SU-DHL-6 (cell line): Measurements from ENCODE around the gene NKAIN1.

Source experiments
- H2AFZ ChIP-seq: fragments of 200-600 bp; sonication (generic); 2 replicates; pipeline ENCODE4 v1.6.1; 2014; ENCODE audit warnings: low read depth, mild to moderate bottlenecking, moderate library complexity, mixed read lengths, antibody characterized with exemption, low read length; ENCODE audit not compliant: severe bottlenecking
- H3F3A ChIP-seq: fragments of 200-600 bp; shearing (Covaris generic); 2 replicates; pipeline ENCODE4 v1.6.0; 2016; ENCODE audit warnings: antibody characterized with exemption, mild to moderate bottlenecking; ENCODE audit not compliant: insufficient read depth
- H3K27ac ChIP-seq: fragments of 200-600 bp; sonication (generic); 2 replicates; pipeline ENCODE4 v1.5.1; 2016; ENCODE audit warnings: low read depth, mild to moderate bottlenecking, low read length, moderate library complexity, mixed read lengths
- H3K27me3 ChIP-seq: fragments of 200-600 bp; sonication (generic), shearing (Covaris generic); 2 replicates; pipeline ENCODE4 v1.6.0; 2014; ENCODE audit warnings: mild to moderate bottlenecking, low read length
- H3K36me3 ChIP-seq: fragments of 200-600 bp; sonication (generic); 2 replicates; pipeline ENCODE4 v1.6.1; 2014; ENCODE audit warnings: mild to moderate bottlenecking, low read length, mixed read lengths
- H3K4me2 ChIP-seq: fragments of 300-600, 200-600 bp; shearing (Covaris generic), sonication (generic); 2 replicates; pipeline ENCODE4 v1.6.0; 2014; ENCODE audit warnings: low read length, low read depth, mild to moderate bottlenecking; ENCODE audit not compliant: poor library complexity, severe bottlenecking
- H3K4me3 ChIP-seq: fragments of 200-600 bp; sonication (generic); 2 replicates; pipeline ENCODE4 v1.5.1; 2014; ENCODE audit warnings: antibody characterized with exemption, low read length, mild to moderate bottlenecking, mixed read lengths; ENCODE audit not compliant: insufficient read depth, poor library complexity, severe bottlenecking
- H3K79me2 ChIP-seq: fragments of 200-600 bp; sonication (generic); 2 replicates; pipeline ENCODE4 v1.6.1; 2014; ENCODE audit warnings: mild to moderate bottlenecking, low read length, moderate library complexity; ENCODE audit not compliant: insufficient read depth
- H3K9ac ChIP-seq: fragments of 200-600 bp; sonication (generic); 2 replicates; pipeline ENCODE4 v1.7.0; 2014; ENCODE audit warnings: mild to moderate bottlenecking, low read length
- H3K9me2 ChIP-seq: fragments of 200-600 bp; sonication (generic); replicated peaks from 2 replicates; pipeline ENCODE4 v1.6.1; 2014; ENCODE audit warnings: low read length; ENCODE audit not compliant: insufficient read depth
- H3K9me3 ChIP-seq: fragments of 200-600 bp; sonication (generic); 2 replicates; pipeline ENCODE4 v1.6.1; 2014; ENCODE audit warnings: low read length, mixed read lengths; ENCODE audit not compliant: insufficient read depth
- H4K20me1 ChIP-seq: fragments of 200-600 bp; sonication (generic); 2 replicates; pipeline ENCODE4 v1.6.1; 2014; ENCODE audit warnings: low read depth, mild to moderate bottlenecking, antibody characterized with exemption, low read length, moderate library complexity, mixed read lengths
- EZH2phosphoT487 ChIP-seq: fragments of 200-600 bp; sonication (generic), shearing (Covaris generic); conservative IDR thresholded peaks from 2 replicates; pipeline ENCODE4 v1.6.1; 2018; ENCODE audit warnings: mild to moderate bottlenecking, antibody characterized with exemption, low read length, moderate library complexity, mixed read lengths
- TF ChIP-seq, protein P1 (sequence below): fragments of 200-600 bp; sonication (generic); IDR thresholded peaks from one replicate; pipeline ENCODE4 v1.5.1; 2017; ENCODE audit warnings: antibody characterized with exemption, mild to moderate bottlenecking, low read length, moderate library complexity; ENCODE audit not compliant: insufficient read depth, poor library complexity, severe bottlenecking

The NKAIN1 gene

DNA sequence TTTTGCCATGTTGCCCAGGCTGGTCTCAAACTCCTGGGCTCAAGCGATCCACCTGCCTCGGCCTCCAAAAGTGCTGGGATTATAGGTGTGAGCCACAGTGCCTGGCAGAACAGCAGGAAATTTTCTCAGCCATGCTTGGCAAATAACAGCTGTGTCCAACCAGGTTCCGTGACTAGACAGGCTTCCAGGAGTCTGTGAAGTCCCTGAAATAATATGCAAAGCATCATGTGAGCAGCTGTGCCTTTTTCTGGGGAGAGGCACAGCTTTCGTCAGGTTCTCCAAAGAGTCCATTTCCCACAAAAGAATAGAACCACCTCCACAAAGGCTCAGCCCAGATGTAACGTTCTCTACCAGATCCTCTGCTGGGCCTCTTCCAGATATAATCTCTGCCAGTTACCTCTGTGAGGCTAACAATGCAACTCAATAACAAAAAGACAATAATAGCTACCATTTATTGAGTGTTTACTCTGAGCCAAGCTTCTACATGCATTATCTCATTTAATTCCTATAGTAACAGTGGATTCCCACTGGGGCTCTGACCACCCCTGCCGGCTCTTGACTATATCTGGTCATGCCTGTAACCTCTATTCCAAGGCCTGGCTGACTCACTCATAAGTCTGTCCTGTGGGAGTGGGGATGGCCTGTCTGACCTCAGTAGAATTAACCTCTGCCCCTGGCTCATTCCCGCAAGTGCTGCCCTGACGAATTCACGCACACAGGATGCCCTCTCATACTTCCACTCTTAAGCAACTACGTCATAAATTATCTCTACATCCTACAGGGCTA is 4.0 kb upstream of the NKAIN1 start:
- H3K79me2 ChIP-seq: no peaks in the 10 kb centered on the region
- H3K9me3 ChIP-seq: no peaks in the 10 kb centered on the region
- H3K4me3 ChIP-seq: no peak overlapping the region
- TF ChIP-seq, protein P1, sequence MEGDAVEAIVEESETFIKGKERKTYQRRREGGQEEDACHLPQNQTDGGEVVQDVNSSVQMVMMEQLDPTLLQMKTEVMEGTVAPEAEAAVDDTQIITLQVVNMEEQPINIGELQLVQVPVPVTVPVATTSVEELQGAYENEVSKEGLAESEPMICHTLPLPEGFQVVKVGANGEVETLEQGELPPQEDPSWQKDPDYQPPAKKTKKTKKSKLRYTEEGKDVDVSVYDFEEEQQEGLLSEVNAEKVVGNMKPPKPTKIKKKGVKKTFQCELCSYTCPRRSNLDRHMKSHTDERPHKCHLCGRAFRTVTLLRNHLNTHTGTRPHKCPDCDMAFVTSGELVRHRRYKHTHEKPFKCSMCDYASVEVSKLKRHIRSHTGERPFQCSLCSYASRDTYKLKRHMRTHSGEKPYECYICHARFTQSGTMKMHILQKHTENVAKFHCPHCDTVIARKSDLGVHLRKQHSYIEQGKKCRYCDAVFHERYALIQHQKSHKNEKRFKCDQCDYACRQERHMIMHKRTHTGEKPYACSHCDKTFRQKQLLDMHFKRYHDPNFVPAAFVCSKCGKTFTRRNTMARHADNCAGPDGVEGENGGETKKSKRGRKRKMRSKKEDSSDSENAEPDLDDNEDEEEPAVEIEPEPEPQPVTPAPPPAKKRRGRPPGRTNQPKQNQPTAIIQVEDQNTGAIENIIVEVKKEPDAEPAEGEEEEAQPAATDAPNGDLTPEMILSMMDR: no peak
- TF ChIP-seq EZH2phosphoT487: no peak
- no peaks in the 10 kb centered on the region for H3K27me3 ChIP-seq
- no peak overlapping the region for H2AFZ ChIP-seq
- H3K9ac ChIP-seq: no peak overlapping the region
- no peak overlapping the region for H3K27ac ChIP-seq
- H3K36me3 ChIP-seq: no peaks in the 10 kb centered on the region
- H3F3A ChIP-seq: no peaks in the 10 kb centered on the region
- H3K4me2 ChIP-seq: no peak overlapping the region
- H4K20me1 ChIP-seq: no peaks in the 10 kb centered on the region
- H3K9me2 ChIP-seq: no peaks in the 10 kb centered on the region

DNA sequence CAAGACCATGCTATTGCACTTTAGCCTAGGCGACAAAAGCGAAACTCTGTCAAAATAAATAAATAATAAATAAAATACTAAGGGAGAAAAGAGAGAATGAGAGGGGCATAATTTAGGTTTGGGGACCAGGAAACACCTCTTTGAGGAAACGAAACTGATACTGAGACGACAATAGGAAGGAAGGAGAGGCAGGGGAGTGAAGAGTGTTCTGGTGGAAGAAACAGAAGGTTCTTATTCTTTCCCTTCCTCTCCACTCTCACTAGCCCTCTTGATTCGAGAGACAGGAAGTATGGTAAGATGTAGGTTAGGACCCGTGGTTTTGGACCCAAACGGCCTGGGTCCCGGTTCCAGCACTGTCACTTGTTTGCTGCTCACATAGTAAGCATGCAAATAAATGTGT is 1.6 kb upstream of the NKAIN1 start:
- Histone ChIP-seq H3K9me3 (no peaks in the 10 kb centered on the region), H3K9ac (no peak overlapping the region), H2AFZ (no peak overlapping the region), H3K27me3 (no peaks in the 10 kb centered on the region), H4K20me1 (no peaks in the 10 kb centered on the region), H3F3A (no peaks in the 10 kb centered on the region), H3K79me2 (no peaks in the 10 kb centered on the region), H3K9me2 (no peaks in the 10 kb centered on the region), H3K27ac (no peak overlapping the region), H3K36me3 (no peaks in the 10 kb centered on the region), H3K4me3 (no peak overlapping the region), H3K4me2 (peak overlapping the region; percentile 5)
- TF ChIP-seq EZH2phosphoT487: no peak
- TF ChIP-seq, protein P1: no peak

DNA sequence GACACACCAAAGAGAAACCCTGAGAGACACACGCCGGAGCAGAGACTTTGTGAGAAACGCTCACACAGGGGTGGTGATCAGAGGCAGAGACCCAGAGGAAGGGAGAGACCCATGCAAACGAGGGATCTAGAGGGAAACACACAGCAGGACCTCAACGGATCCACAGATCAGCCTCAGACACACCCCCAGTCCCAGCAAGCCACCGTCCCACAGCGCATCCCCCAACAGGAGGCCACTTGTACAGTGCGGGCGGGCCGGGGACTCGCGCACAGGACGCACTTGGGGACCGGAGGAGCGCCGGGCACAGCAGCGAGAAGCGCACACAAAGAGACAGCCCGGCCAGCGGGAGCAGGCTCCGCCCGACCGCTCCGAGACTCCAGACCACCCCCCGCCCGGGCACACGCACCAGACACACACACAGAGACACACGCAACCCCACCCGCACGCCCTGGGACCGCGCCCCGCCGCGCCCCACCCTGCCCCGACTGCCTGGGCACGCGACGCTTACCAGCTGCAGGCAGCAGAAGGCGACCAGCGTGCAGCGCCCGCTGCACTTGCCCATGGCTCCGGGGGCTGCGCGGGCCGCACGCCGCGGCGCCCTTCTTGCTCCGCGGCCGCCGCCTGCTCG is 587 bp downstream of the NKAIN1 start:
- no peak for TF ChIP-seq EZH2phosphoT487
- TF ChIP-seq, protein P1: no peak
- no peak overlapping the region for H3K9ac ChIP-seq
- H3F3A ChIP-seq: no peaks in the 10 kb centered on the region
- no peak overlapping the region for H3K4me3 ChIP-seq
- H3K36me3 ChIP-seq: no peaks in the 10 kb centered on the region
- no peak overlapping the region for H3K27ac ChIP-seq
- no peaks in the 10 kb centered on the region for H3K79me2 ChIP-seq
- no peaks in the 10 kb centered on the region for H3K9me2 ChIP-seq
- no peaks in the 10 kb centered on the region for H3K27me3 ChIP-seq
- H3K9me3 ChIP-seq: no peaks in the 10 kb centered on the region
- no peak overlapping the region for H3K4me2 ChIP-seq
- H4K20me1 ChIP-seq: no peaks in the 10 kb centered on the region
- H2AFZ ChIP-seq: no peak overlapping the region
